Sigmoid colon (tissue), 7 donors: ENCODE measurements around the gene MAPKAPK3. TPM values are rescaled to one million over a fixed set of nuclear protein-coding genes. Genes with fewer than 3 reads are reported as not detected.

Source experiments
- DNase-seq: peaks from one replicate; pipeline ENCODE4 v3.0.0-alpha.2; 2019
- H3K27ac ChIP-seq, 4 donors: fragments of 200-600 bp; sonication (generic); one replicate each; pipeline ENCODE4 v1.5.1; 2016 to 2019; ENCODE audit warnings: mild to moderate bottlenecking in 1 of 4
- H3K27me3 ChIP-seq, 3 donors: fragments of 200-600 bp; sonication (generic); one replicate each; pipeline ENCODE4 v1.5.1; 2019; ENCODE audit warnings: mild to moderate bottlenecking in 1 of 3
- H3K36me3 ChIP-seq, 4 donors: fragments of 200-600 bp; sonication (generic); one replicate each; pipeline ENCODE4 v1.5.1; 2016 to 2019
- H3K4me1 ChIP-seq, 4 donors: fragments of 200-600 bp; sonication (generic); one replicate each; pipeline ENCODE4 v1.5.1; 2017 to 2019
- H3K4me3 ChIP-seq, 4 donors: fragments of 200-600 bp; sonication (generic); one replicate each; pipeline ENCODE4 v1.5.1; 2017 to 2019; ENCODE audit warnings: mild to moderate bottlenecking in 2 of 4, moderate library complexity in 1 of 4
- H3K9me3 ChIP-seq, 4 donors: fragments of 200-600 bp in 3 of 4; sonication (generic) in 3 of 4; one replicate each; pipeline versions ENCODE4 v1.5.1 to v1.6.1; 2013 to 2019
- CTCF ChIP-seq, 4 experiments: fragments of 450-650 bp in 3 of 4; fragments of 200-600 bp in 1 of 4; IDR thresholded peaks; one replicate each; pipeline ENCODE4 v1.5.1; 2016 to 2019; ENCODE audit warnings: antibody characterized with exemption in 4 of 4, mild to moderate bottlenecking in 3 of 4, moderate library complexity in 2 of 4
- EP300 ChIP-seq, 4 donors: sonication (generic); formaldehyde crosslinking; IDR thresholded peaks; one replicate each; pipeline ENCODE4 v1.6.1; 2017; ENCODE audit warnings: antibody characterized with exemption in 4 of 4
- POLR2A ChIP-seq, 2 donors: fragments of 450-650 bp; IDR thresholded peaks; one replicate each; pipeline ENCODE4 v1.6.1; 2016; ENCODE audit warnings: antibody characterized with exemption in 2 of 2, mild to moderate bottlenecking in 2 of 2, moderate library complexity in 2 of 2
- POLR2AphosphoS5 ChIP-seq, 4 donors: sonication (generic); formaldehyde crosslinking; IDR thresholded peaks; one replicate each; pipeline ENCODE4 v1.6.1; 2017; ENCODE audit warnings: antibody characterized with exemption in 4 of 4
- WGBS, 2 donors: extraction: QIAGEN DNeasy Blood & Tissue Kit; methylation state at CpG; one replicate each; pipeline ENCODE4 v1.1.7; 2013; 5-methylcytosine and 5-hydroxymethylcytosine counted together
- intact Hi-C: fragments of 100-400 bp; cut with DNase I; formaldehyde crosslinking; loops from one replicate; pipeline ENCODE4 v1.15.1; 2023
- polyA plus RNA-seq, 3 donors: library from polyadenylated mRNA; stranded (reverse); fragments of 200-250 nt; gene quantifications; one replicate each; pipeline ENCODE4 v1.2.3, GENCODE V29; 2013
- total RNA-seq, 4 donors: library from RNA; depleted of rRNA; stranded (reverse); fragments of >200 nt; gene quantifications; one replicate each; pipeline ENCODE4 v1.1.0, GENCODE V29; 2016
- donor health status: healthy with polysubstance abuse.
- donor health status: Bipolar disorder and iron deficiency.
- donor health status: healthy.

The MAPKAPK3 gene
- total and polyA plus RNA-seq, 7 donors, result 15.2 to 32.8 (median 19.8) TPM

DNA sequence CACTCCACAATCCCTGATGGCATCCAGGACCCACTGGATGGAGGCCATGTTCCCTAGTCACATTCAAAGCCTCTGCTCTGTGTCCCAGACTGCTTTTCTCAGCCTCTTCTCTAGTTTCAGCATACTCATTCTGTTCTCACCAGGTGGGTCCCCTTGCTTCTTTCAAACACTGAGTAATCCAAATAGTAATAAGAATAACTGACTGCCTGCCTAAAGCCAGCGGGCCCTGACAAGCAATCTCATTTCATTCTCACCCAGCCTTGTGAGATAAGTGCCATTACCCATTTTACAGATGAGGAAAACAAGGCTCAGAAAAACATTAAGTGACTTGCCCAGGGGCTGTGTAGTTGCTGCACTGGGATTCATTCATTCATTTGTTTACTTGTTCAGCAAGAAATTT lies 25.4 kb downstream of the MAPKAPK3 start:
- Histone ChIP-seq H3K27me3 (no peaks in the 10 kb centered on the region), H3K9me3 (no peaks in the 10 kb centered on the region), H3K36me3 (peaks cover 0 to 59% (median 13%) of the 10 kb centered on the region in 4 donors), H3K27ac (no peak overlapping the region), H3K4me1 (no peaks in the 10 kb centered on the region), H3K4me3 (no peak overlapping the region)
- DNase-seq, result no peak
- intact Hi-C loops, result no loop called here
- WGBS, 2 donors, result 87 to 97% methylated on average over 1 of the region's 1 CpG
- TF ChIP-seq POLR2A (IDR thresholded peaks at IDR 0.05) (no peak), CTCF (IDR thresholded peaks at IDR 0.05) (no peak), POLR2AphosphoS5 (IDR thresholded peaks at IDR 0.05) (no peak), EP300 (IDR thresholded peaks at IDR 0.05) (no peak)

- H3K4me1 ChIP-seq, result peaks cover 0 to 14% (median 9%) of the 10 kb centered on the region in 4 donors
- 88 to 90% methylated on average over 7 of the region's 7 CpGs for WGBS, 2 donors
- H3K27me3 ChIP-seq, result no peaks in the 10 kb centered on the region
- H3K4me3 ChIP-seq, result no peak overlapping the region
- intact Hi-C loops, result no loop called here
- H3K36me3 ChIP-seq, result peaks cover 0 to 65% (median 13%) of the 10 kb centered on the region in 4 donors
- H3K27ac ChIP-seq, result no peak overlapping the region
- TF ChIP-seq CTCF (IDR thresholded peaks at IDR 0.05) (no peak), POLR2A (IDR thresholded peaks at IDR 0.05) (no peak), POLR2AphosphoS5 (IDR thresholded peaks at IDR 0.05) (no peak), EP300 (IDR thresholded peaks at IDR 0.05) (no peak)
- H3K9me3 ChIP-seq, result no peaks in the 10 kb centered on the region
- no peak for DNase-seq
These were observed 27.6 kb downstream of the MAPKAPK3 start for GRCh38 chr3:50644561-50644960.

DNA sequence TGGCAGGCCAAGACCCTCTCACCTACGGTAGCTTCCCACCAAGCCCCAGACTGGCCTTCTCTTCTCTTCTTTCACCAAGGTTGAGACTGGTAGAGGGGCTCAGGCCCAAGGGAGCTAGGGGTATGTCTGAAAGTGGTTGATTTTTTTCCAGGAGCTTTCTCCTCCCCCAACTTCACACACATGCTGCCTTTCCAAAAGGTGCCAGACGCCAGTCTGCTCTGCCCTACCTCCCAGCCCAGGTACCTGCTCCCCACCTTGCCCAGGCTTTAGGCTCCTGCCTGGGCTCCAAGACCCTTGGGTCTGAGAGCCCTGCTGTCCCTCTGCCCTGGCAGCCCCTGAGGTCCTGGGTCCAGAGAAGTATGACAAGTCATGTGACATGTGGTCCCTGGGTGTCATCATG lies 28.4 kb downstream of the MAPKAPK3 start:
- intact Hi-C loops, result no loop called here
- peaks cover 0 to 65% (median 13%) of the 10 kb centered on the region in 4 donors for H3K36me3 ChIP-seq
- WGBS, 2 donors, result 91 to 95% methylated on average over 2 of the region's 2 CpGs

DNA sequence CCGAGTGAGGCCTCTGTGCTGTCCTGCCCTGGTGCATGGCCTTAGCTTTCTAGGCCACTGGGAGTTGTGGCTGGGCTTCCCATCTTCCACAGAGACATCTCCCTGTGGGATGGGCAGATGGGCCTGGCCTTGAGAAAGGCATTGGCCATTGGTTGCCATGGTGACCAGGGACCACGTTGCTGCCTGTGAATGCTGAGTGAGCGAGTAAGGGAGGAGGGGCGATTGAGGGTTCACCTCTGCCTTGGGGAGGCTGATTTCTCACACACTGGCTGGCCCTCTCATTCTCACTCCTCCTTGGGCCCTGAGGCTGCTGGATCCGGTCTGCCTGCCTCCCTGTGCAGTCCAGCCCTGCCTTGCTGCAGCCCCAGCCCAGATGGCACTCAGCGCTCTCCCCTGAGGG lies 31.4 kb downstream of the MAPKAPK3 start:
- DNase-seq, result no peak
- H3K36me3 ChIP-seq, result peaks cover 0 to 40% (median 7%) of the 10 kb centered on the region in 4 donors
- H3K4me3 ChIP-seq, result no peak overlapping the region
- H3K27me3 ChIP-seq, result no peaks in the 10 kb centered on the region
- no peaks in the 10 kb centered on the region for H3K9me3 ChIP-seq
- WGBS, 2 donors, result 70 to 71% methylated on average over 6 of the region's 6 CpGs
- no peak overlapping the region for H3K27ac ChIP-seq
- H3K4me1 ChIP-seq, result peaks cover 0 to 18% (median 12%) of the 10 kb centered on the region in 4 donors
- TF ChIP-seq POLR2AphosphoS5 (IDR thresholded peaks at IDR 0.05), result no peak
- no peak for TF ChIP-seq EP300 (IDR thresholded peaks at IDR 0.05)
- intact Hi-C loops, result no loop called here

More for the DNA sequence above, 28.4 kb downstream of the MAPKAPK3 start:
- Histone ChIP-seq H3K27ac (no peak overlapping the region), H3K9me3 (no peaks in the 10 kb centered on the region), H3K4me1 (peaks cover 0 to 18% (median 12%) of the 10 kb centered on the region in 4 donors), H3K27me3 (no peaks in the 10 kb centered on the region), H3K4me3 (no peak overlapping the region)
- TF ChIP-seq CTCF (IDR thresholded peaks at IDR 0.05), result no peak
- no peak for DNase-seq

GRCh38 chr3:50648944-50649343 lies 32.0 kb downstream of the MAPKAPK3 start:
- Histone ChIP-seq H3K27ac (peak overlapping the region in 1 of 4 donors; percentile 18), H3K36me3 (peaks cover 0 to 34% (median 7%) of the 10 kb centered on the region in 4 donors)

GRCh38 chr3:50649451-50649931 lies 32.5 kb downstream of the MAPKAPK3 start:
- no peak overlapping the region for H3K4me3 ChIP-seq
- TF ChIP-seq POLR2AphosphoS5 (IDR thresholded peaks at IDR 0.05), result no peak
- TF ChIP-seq POLR2A (IDR thresholded peaks at IDR 0.05), result no peak
- TF ChIP-seq CTCF (IDR thresholded peaks at IDR 0.05), result no peak
- TF ChIP-seq EP300 (IDR thresholded peaks at IDR 0.05), result no peak
- no peak for DNase-seq
- peak overlapping the region in 1 of 4 donors; percentile 18 for H3K27ac ChIP-seq
- H3K36me3 ChIP-seq, result peaks cover 0 to 28% (median 7%) of the 10 kb centered on the region in 4 donors
- 84 to 93% methylated on average over 8 of the region's 8 CpGs for WGBS, 2 donors
- intact Hi-C loops, result no loop called here
- H3K27me3 ChIP-seq, result no peaks in the 10 kb centered on the region
- H3K4me1 ChIP-seq, result peaks cover 0 to 18% (median 12%) of the 10 kb centered on the region in 4 donors
- no peaks in the 10 kb centered on the region for H3K9me3 ChIP-seq

More at GRCh38 chr3:50648944-50649343, 32.0 kb downstream of the MAPKAPK3 start:
- Histone ChIP-seq H3K27me3 (no peaks in the 10 kb centered on the region), H3K4me3 (no peak overlapping the region), H3K4me1 (peaks cover 0 to 18% (median 12%) of the 10 kb centered on the region in 4 donors), H3K9me3 (no peaks in the 10 kb centered on the region)
- TF ChIP-seq POLR2A (IDR thresholded peaks at IDR 0.05), result no peak
- DNase-seq, result no peak
- intact Hi-C loops, result no loop called here
- 93% methylated on average over 2 of the region's 2 CpGs for WGBS, 2 donors
